HEK293T (cell line): ENCODE measurements around the gene XDH.

Experiments used
- CTBP1 ChIP-seq: fragments of 450-650 bp; IDR thresholded peaks from 2 replicates; pipeline ENCODE4 v1.6.1; 2016; ENCODE audit warnings: borderline replicate concordance
- FOXK2 ChIP-seq: fragments of 450-650 bp; IDR thresholded peaks from 2 replicates; pipeline ENCODE4 v1.6.1; 2016; ENCODE audit warnings: mild to moderate bottlenecking
- FOXM1 ChIP-seq: fragments of 450-650 bp; IDR thresholded peaks from 2 replicates; pipeline ENCODE4 v1.6.1; 2017; ENCODE audit warnings: mild to moderate bottlenecking, borderline replicate concordance
- NFRKB ChIP-seq: fragments of 450-650 bp; IDR thresholded peaks from 2 replicates; pipeline ENCODE4 v1.6.1; 2016; ENCODE audit warnings: mild to moderate bottlenecking, moderate library complexity
- TARDBP ChIP-seq: fragments of 450-650 bp; IDR thresholded peaks from 2 replicates; pipeline ENCODE4 v1.6.1; 2016

GRCh38 chr2:31404827-31405226 lies 9.7 kb downstream of the XDH start:
- TF ChIP-seq CTBP1 = no peak
- no peak for TF ChIP-seq FOXK2
- no peak for TF ChIP-seq NFRKB
- TF ChIP-seq FOXM1 = no peak
- TF ChIP-seq TARDBP = no peak
